Mucosa of descending colon (tissue), 3 donors: ENCODE results near the gene S100A2. TPM values are rescaled to one million over a fixed set of nuclear protein-coding genes. Genes with fewer than 3 reads are reported as not detected.

ENCODE experiments used
- ATAC-seq: fragments of 200-7000 bp; cut with Tn5 transposase; one replicate; pipeline ENCODE4 v1.9.1; 2020; ENCODE audit warnings: mild to moderate bottlenecking, moderate library complexity
- DNase-seq, 3 donors: peaks; one replicate each; pipeline ENCODE4 v3.0.0-alpha.2; 2020
- H3K36me3 ChIP-seq: fragments of 200-600 bp; one replicate; pipeline ENCODE4 v1.8.0; 2021; ENCODE audit warnings: low read depth, mild to moderate bottlenecking
- H3K4me1 ChIP-seq: fragments of 200-600 bp; one replicate; pipeline ENCODE4 v1.8.0; 2021; ENCODE audit warnings: low read depth, mild to moderate bottlenecking
- H3K4me3 ChIP-seq: fragments of 200-600 bp; one replicate; pipeline ENCODE4 v1.8.0; 2021; ENCODE audit warnings: mild to moderate bottlenecking
- H3K9me3 ChIP-seq: fragments of 200-600 bp; one replicate; pipeline ENCODE4 v1.8.0; 2021; ENCODE audit warnings: mild to moderate bottlenecking
- CTCF ChIP-seq: fragments of 200-600 bp; IDR thresholded peaks from one replicate; pipeline ENCODE4 v1.8.0; 2022; ENCODE audit warnings: antibody characterized with exemption, mild to moderate bottlenecking
- intact Hi-C, 2 donors: fragments of 100-400 bp; cut with DNase I in 1 of 2; cut with micrococcal nuclease in 1 of 2; formaldehyde crosslinking; loops; one replicate each; pipeline versions ENCODE4 v1.11.0 to v1.11.1; 2022; cut with DNase I, micrococcal nuclease
- total RNA-seq, 3 donors: library from RNA; stranded (reverse); fragmentation: NEBNext Ultra II Directional in 2 of 3; extraction: Animal tissue kit (Norgen Biotek cat#: 25700) in 2 of 3; gene quantifications; one replicate each; pipeline versions ENCODE4 v1.2.1 to v1.2.4, GENCODE V29; 2021 to 2023
- donor health status: DM: no; HTN: no; CAD: no; lungs with moderate emphysema.
- donor health status: DM: no; HTN: no; CAD: no.
- donor health status: DM: no; HTN: yes; CAD: no.

Gene S100A2
- total RNA-seq, 3 donors from 2014 or later = 1.3 to 1.9 TPM; not detected in 1

- ATAC-seq = peak; percentile 85
- Histone ChIP-seq H3K36me3 (no peaks in the 10 kb centered on the region), H3K4me1 (peaks cover 20% of the 10 kb centered on the region), H3K9me3 (peaks cover 2% of the 10 kb centered on the region), H3K4me3 (no peak overlapping the region)
- peak; percentile 83 to 93 (median 91) for DNase-seq
- peak; percentile 67 for TF ChIP-seq CTCF
- intact Hi-C loops = no loop called here
These were observed 6.9 kb upstream of the S100A2 start for GRCh38 chr1:153572569-153573015.

- TF ChIP-seq CTCF = no peak
- Histone ChIP-seq H3K4me3 (no peak overlapping the region), H3K4me1 (peaks cover 22% of the 10 kb centered on the region), H3K36me3 (no peaks in the 10 kb centered on the region), H3K9me3 (peaks cover 2% of the 10 kb centered on the region)
- intact Hi-C loops = no loop called here
- DNase-seq = no peak
- no peak for ATAC-seq
These were observed 6.1 kb upstream of the S100A2 start for GRCh38 chr1:153571706-153572105.

- H3K9me3 ChIP-seq = peaks cover 2% of the 10 kb centered on the region
- H3K36me3 ChIP-seq = no peaks in the 10 kb centered on the region
- peaks cover 30% of the 10 kb centered on the region for H3K4me1 ChIP-seq
- no peak for TF ChIP-seq CTCF
- intact Hi-C loops = no loop called here
- no peak overlapping the region for H3K4me3 ChIP-seq
- no peak for ATAC-seq
- no peak for DNase-seq
These were observed 5.2 kb upstream of the S100A2 start for GRCh38 chr1:153570874-153571273.

- no peak for DNase-seq
- no peak for TF ChIP-seq CTCF
- intact Hi-C loops = loop anchor here (2.0 to 5.0 kb wide), 3 partner anchors 37 to 59 kb away; no protein-coding TSS in a partner anchor
- no peak overlapping the region for H3K4me3 ChIP-seq
- no peaks in the 10 kb centered on the region for H3K9me3 ChIP-seq
- no peaks in the 10 kb centered on the region for H3K36me3 ChIP-seq
- ATAC-seq = no peak
- peaks cover 37% of the 10 kb centered on the region for H3K4me1 ChIP-seq
These were observed 3.8 kb upstream of the S100A2 start for GRCh38 chr1:153569465-153569864.

GRCh38 chr1:153568367-153569099 lies 2.9 kb upstream of the S100A2 start:
- peak; percentile 99 for TF ChIP-seq CTCF
- intact Hi-C loops = loop anchor here (2.0 to 5.0 kb wide), 3 partner anchors 36 to 58 kb away; no protein-coding TSS in a partner anchor
- H3K4me1 ChIP-seq = peaks cover 36% of the 10 kb centered on the region

More at GRCh38 chr1:153568367-153569099, 2.9 kb upstream of the S100A2 start:
- Histone ChIP-seq H3K9me3 (no peaks in the 10 kb centered on the region), H3K4me3 (no peak overlapping the region), H3K36me3 (no peaks in the 10 kb centered on the region)
- ATAC-seq (peak; percentile 58), DNase-seq (peak; percentile 90 to 95 (median 93))
